Measurements from ENCODE around the gene THAP7. TPM values are rescaled to one million over a fixed set of nuclear protein-coding genes. Genes with fewer than 3 reads are reported as not detected.

Gene THAP7
- total and polyA plus RNA-seq, 9 of the 15 experiments (the other 6 are each of a cell fraction or from before 2014, with no cell fraction given) = 7.9 to 263 (median 84.1) TPM

- TF ChIP-seq UBTF (IDR thresholded peaks at IDR 0.05; ENCODE audit: borderline replicate concordance in 1 of 2, low read depth in 2 of 2, low read length in 2 of 2) (0 out of 4 replicates have a peak, but pooled peaks of 1 of the 2 experiments have one; percentile 27), MIER1 (IDR thresholded peaks at IDR 0.05; ENCODE audit: low read depth) (no peak), SRSF1 (IDR thresholded peaks at IDR 0.05; ENCODE audit: low read depth, low read length) (no peak), GABPA (tag; conservative IDR thresholded peaks at IDR 0.05; ENCODE audit: low read depth) (no peak), PHF20 (IDR thresholded peaks at IDR 0.05; ENCODE audit: partially characterized antibody) (no peak), HNRNPH1 (optimal IDR thresholded peaks at IDR 0.05; ENCODE audit: low read depth, low read length) (no peak), CHD2 (IDR thresholded peaks at IDR 0.05; ENCODE audit: low read depth, low read length) (0 out of 2 replicates have a peak, but pooled peaks have one; percentile 4), IRF2 (CRISPR knock-in tag; IDR thresholded peaks at IDR 0.05) (0 out of 2 replicates have a peak, but pooled peaks have one; percentile 10), ARID2 (IDR thresholded peaks at IDR 0.05) (no peak), BRD9 (IDR thresholded peaks at IDR 0.05; ENCODE audit: low read depth, partially characterized antibody) (no peak), FOXP1 (CRISPR knock-in tag; IDR thresholded peaks at IDR 0.05) (no peak), SPI1 (IDR thresholded peaks at IDR 0.05; ENCODE audit: borderline replicate concordance, low read depth, low read length) (no peak), MCM3 (IDR thresholded peaks at IDR 0.05) (peak; percentile 91), ARID4B (CRISPR knock-in tag; IDR thresholded peaks at IDR 0.05) (no peak), ZNF586 (CRISPR knock-in tag; conservative IDR thresholded peaks at IDR 0.05) (no peak), ZFP30 (CRISPR knock-in tag; IDR thresholded peaks at IDR 0.05; ENCODE audit: borderline replicate concordance) (no peak), SP2 (IDR thresholded peaks at IDR 0.05; ENCODE audit: extremely low read depth, low read depth, low read length, poor library complexity, severe bottlenecking) (peak; percentile 16), MAZ (CRISPR knock-in tag; conservative IDR thresholded peaks at IDR 0.05 in 1 of 2, IDR thresholded peaks at IDR 0.05 in 1 of 2) (0 out of 4 replicates have a peak, but pooled peaks of 1 of the 2 experiments have one; percentile 35), ZNF740 (CRISPR knock-in tag; IDR thresholded peaks at IDR 0.05) (peak; percentile 56; the same call in 1 of the 2 replicates), ZNF740 (tag; IDR thresholded peaks at IDR 0.05) (no peak), ZNF121 (CRISPR knock-in tag; conservative IDR thresholded peaks at IDR 0.05) (no peak)
Observed at GRCh38 chr22:20970939-20971657, 30.8 kb downstream of the THAP7 start (continued).
